Uterus (tissue), 4 donors: ENCODE measurements around the gene LRRC4C. TPM values are rescaled to one million over a fixed set of nuclear protein-coding genes. Genes with fewer than 3 reads are reported as not detected.

Experiments used
- DNase-seq, 2 donors: peaks; one replicate each; pipeline ENCODE4 v3.0.0-alpha.2; 2019 to 2020
- H3K27ac ChIP-seq, 2 donors: fragments of 200-600 bp; sonication (generic); 1 replicate in 1 of 2; 2 replicates in 1 of 2; pipeline ENCODE4 v1.5.1; 2016 to 2018
- H3K27me3 ChIP-seq, 2 donors: fragments of 200-600 bp; sonication (generic); one replicate each; pipeline ENCODE4 v1.5.1; 2018 to 2019; ENCODE audit warnings: control low read depth in 1 of 2
- H3K36me3 ChIP-seq, 2 donors: fragments of 200-600 bp; sonication (generic); one replicate each; pipeline ENCODE4 v1.5.1; 2019; ENCODE audit warnings: control low read depth in 1 of 2
- H3K4me1 ChIP-seq, 2 donors: fragments of 200-600 bp; sonication (generic); one replicate each; pipeline ENCODE4 v1.5.1; 2018 to 2019; ENCODE audit warnings: control low read depth in 1 of 2
- H3K4me3 ChIP-seq, 2 donors: fragments of 200-600 bp; sonication (generic); 1 replicate in 1 of 2; 2 replicates in 1 of 2; pipeline ENCODE4 v1.5.1; 2018 to 2019; ENCODE audit warnings: mild to moderate bottlenecking in 1 of 2
- H3K9me3 ChIP-seq, 2 donors: fragments of 200-600 bp; sonication (generic); one replicate each; pipeline ENCODE4 v1.5.1; 2019; ENCODE audit warnings: control low read depth in 1 of 2
- CTCF ChIP-seq, 4 experiments: fragments of 200-600 bp in 2 of 4; fragments of 450-650 bp in 2 of 4; sonication (generic) in 2 of 4; IDR thresholded peaks; one replicate each; pipeline ENCODE4 v1.5.1; 2016 to 2019; ENCODE audit warnings: antibody characterized with exemption in 4 of 4, mild to moderate bottlenecking in 2 of 4, moderate library complexity in 1 of 4
- POLR2A ChIP-seq, 2 donors: fragments of 450-650 bp; IDR thresholded peaks; one replicate each; pipeline ENCODE4 v1.6.1; 2016; ENCODE audit warnings: antibody characterized with exemption in 2 of 2, mild to moderate bottlenecking in 1 of 2, moderate library complexity in 1 of 2
- intact Hi-C: fragments of 100-400 bp; cut with DNase I; formaldehyde crosslinking; loops from one replicate; pipeline ENCODE4 v1.15.1; 2023; ENCODE audit warnings: low total_unique reads
- total RNA-seq, 4 donors: library from RNA; depleted of rRNA in 3 of 4; stranded (reverse); fragments of >200 nt in 3 of 4; gene quantifications; one replicate each; pipeline versions ENCODE4 v1.1.0 to v1.2.4, GENCODE V29; 2014 to 2023
- donor health status: DM: yes; HTN: yes; CAD: no.

The LRRC4C gene
- total RNA-seq, 4 donors from 2014 or later, result 1.5 to 16.9 (median 2.1) TPM; not detected in 1

- no peaks in the 10 kb centered on the region for H3K36me3 ChIP-seq
- H3K27ac ChIP-seq, result no peak overlapping the region
- DNase-seq, result no peak
- no peak for TF ChIP-seq POLR2A (IDR thresholded peaks at IDR 0.05)
- intact Hi-C loops, result no loop called here
- no peaks in the 10 kb centered on the region for H3K9me3 ChIP-seq
- H3K27me3 ChIP-seq, result no peaks in the 10 kb centered on the region
- no peaks in the 10 kb centered on the region for H3K4me1 ChIP-seq
- no peak overlapping the region for H3K4me3 ChIP-seq
Measured at GRCh38 chr11:40161854-40162410, 1297.5 kb downstream of the LRRC4C start.

GRCh38 chr11:40160418-40160817 lies 1299.0 kb downstream of the LRRC4C start:
- Histone ChIP-seq H3K9me3 (no peaks in the 10 kb centered on the region), H3K4me1 (no peaks in the 10 kb centered on the region), H3K4me3 (no peak overlapping the region), H3K27ac (no peak overlapping the region), H3K36me3 (no peaks in the 10 kb centered on the region), H3K27me3 (no peaks in the 10 kb centered on the region)
- TF ChIP-seq CTCF (IDR thresholded peaks at IDR 0.05), result no peak
- no peak for TF ChIP-seq POLR2A (IDR thresholded peaks at IDR 0.05)
- no peak for DNase-seq
- intact Hi-C loops, result no loop called here

- TF ChIP-seq POLR2A (IDR thresholded peaks at IDR 0.05), result no peak
- no peak for TF ChIP-seq CTCF (IDR thresholded peaks at IDR 0.05)
- Histone ChIP-seq H3K9me3 (no peaks in the 10 kb centered on the region), H3K4me3 (no peak overlapping the region), H3K27ac (no peak overlapping the region), H3K36me3 (no peaks in the 10 kb centered on the region), H3K27me3 (no peaks in the 10 kb centered on the region), H3K4me1 (no peaks in the 10 kb centered on the region)
- no peak for DNase-seq
- intact Hi-C loops, result no loop called here
Measured at GRCh38 chr11:40149721-40150120, 1309.7 kb downstream of the LRRC4C start.

DNA sequence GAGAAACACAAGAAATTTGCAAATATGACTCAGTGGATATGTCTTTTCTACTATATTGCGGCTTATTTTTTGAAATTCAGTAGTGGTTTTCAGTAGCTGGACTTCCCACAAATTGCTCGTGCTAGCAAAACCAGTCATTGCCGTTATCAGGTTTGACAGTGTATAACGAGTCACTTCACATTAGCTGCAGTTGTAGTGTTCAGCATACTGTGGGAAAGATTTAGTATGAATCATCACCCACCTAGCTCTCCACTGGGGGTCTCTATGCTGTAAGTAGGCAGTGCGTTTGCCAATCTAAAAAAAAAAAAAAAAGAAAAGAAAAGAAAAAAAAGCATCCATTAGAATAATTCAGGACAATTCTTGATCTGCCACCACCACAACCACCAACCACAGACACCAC lies 1318.9 kb downstream of the LRRC4C start:
- no peaks in the 10 kb centered on the region for H3K27me3 ChIP-seq
- no peak overlapping the region for H3K4me3 ChIP-seq
- TF ChIP-seq CTCF (IDR thresholded peaks at IDR 0.05) (no peak), POLR2A (IDR thresholded peaks at IDR 0.05) (no peak)
- no peaks in the 10 kb centered on the region for H3K9me3 ChIP-seq
- intact Hi-C loops, result no loop called here
- no peak for DNase-seq
- no peak overlapping the region for H3K27ac ChIP-seq
- H3K4me1 ChIP-seq, result no peaks in the 10 kb centered on the region
- H3K36me3 ChIP-seq, result no peaks in the 10 kb centered on the region

GRCh38 chr11:40139536-40139935 lies 1319.9 kb downstream of the LRRC4C start:
- H3K4me3 ChIP-seq, result no peak overlapping the region
- H3K36me3 ChIP-seq, result no peaks in the 10 kb centered on the region
- H3K4me1 ChIP-seq, result no peaks in the 10 kb centered on the region
- intact Hi-C loops, result no loop called here
- H3K9me3 ChIP-seq, result no peaks in the 10 kb centered on the region
- no peak for DNase-seq
- TF ChIP-seq CTCF (IDR thresholded peaks at IDR 0.05) (no peak), POLR2A (IDR thresholded peaks at IDR 0.05) (no peak)
- H3K27ac ChIP-seq, result no peak overlapping the region
- H3K27me3 ChIP-seq, result no peaks in the 10 kb centered on the region

DNA sequence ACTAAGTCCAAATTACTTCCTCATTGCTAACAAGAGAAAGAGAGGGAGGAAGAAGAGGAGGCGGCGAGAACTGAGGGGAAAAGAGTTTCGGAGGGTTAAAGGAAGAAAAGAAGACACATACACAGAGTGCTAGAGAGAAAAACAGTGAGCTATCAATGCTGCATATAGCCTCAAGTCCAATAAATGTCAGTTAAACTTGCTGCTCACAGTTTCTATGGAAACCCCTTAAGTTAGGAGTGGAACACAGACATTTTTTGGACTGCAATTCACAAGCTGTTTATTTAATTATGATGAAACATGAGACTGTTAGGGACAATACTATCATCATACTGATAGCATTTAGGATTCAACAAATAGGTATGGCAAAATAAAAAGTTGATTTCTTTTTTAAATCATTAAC lies 1320.4 kb downstream of the LRRC4C start:
- H3K27me3 ChIP-seq, result no peaks in the 10 kb centered on the region
- no peak overlapping the region for H3K4me3 ChIP-seq
- H3K4me1 ChIP-seq, result no peaks in the 10 kb centered on the region
- intact Hi-C loops, result no loop called here
- H3K27ac ChIP-seq, result no peak overlapping the region
- H3K9me3 ChIP-seq, result no peaks in the 10 kb centered on the region
- no peaks in the 10 kb centered on the region for H3K36me3 ChIP-seq
- no peak for TF ChIP-seq POLR2A (IDR thresholded peaks at IDR 0.05)
- TF ChIP-seq CTCF (IDR thresholded peaks at IDR 0.05), result no peak
- no peak for DNase-seq
